ENCODE results near the gene OR2G2. TPM values are rescaled to one million over a fixed set of nuclear protein-coding genes. Genes with fewer than 3 reads are reported as not detected.

Gene OR2G2, protein sequence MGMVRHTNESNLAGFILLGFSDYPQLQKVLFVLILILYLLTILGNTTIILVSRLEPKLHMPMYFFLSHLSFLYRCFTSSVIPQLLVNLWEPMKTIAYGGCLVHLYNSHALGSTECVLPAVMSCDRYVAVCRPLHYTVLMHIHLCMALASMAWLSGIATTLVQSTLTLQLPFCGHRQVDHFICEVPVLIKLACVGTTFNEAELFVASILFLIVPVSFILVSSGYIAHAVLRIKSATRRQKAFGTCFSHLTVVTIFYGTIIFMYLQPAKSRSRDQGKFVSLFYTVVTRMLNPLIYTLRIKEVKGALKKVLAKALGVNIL
- total RNA-seq (ENCODE audit: low replicate concordance): not detected in 2 replicates

- Mint-ChIP-seq H3K4me1 (no peaks in the 10 kb centered on the region), H3K9me3 (peaks cover 2% of the 10 kb centered on the region), H3K4me3 (no peak within 1 kb of the TSS), H3K27ac (no peak within 1 kb of the TSS), H3K36me3 (no peaks in the 10 kb centered on the region), H3K27me3 (ENCODE audit: insufficient read depth, low read depth) (no peaks in the 10 kb centered on the region)
- H3K4me1 ChIP-seq: no peaks in the 10 kb centered on the region
- no peak for TF ChIP-seq CTCF (IDR thresholded peaks at IDR 0.05)
- TF ChIP-seq EZH2phosphoT487 (IDR thresholded peaks at IDR 0.05): no peak
- TF ChIP-seq EZH2 (IDR thresholded peaks at IDR 0.05): no peak
- no peak for DNase-seq (ENCODE audit: low spot score)
- H3K4me2 ChIP-seq: no peak within 1 kb of the TSS
- no peaks in the 10 kb centered on the region for H3F3A ChIP-seq (ENCODE audit: low read depth)
- no peaks in the 10 kb centered on the region for H3K36me3 ChIP-seq
- H3K9ac ChIP-seq: no peak within 1 kb of the TSS
- H2AFZ ChIP-seq (replicated peaks): no peak within 1 kb of the TSS
- no peaks in the 10 kb centered on the region for H3K27me3 ChIP-seq
- H4K20me1 ChIP-seq (ENCODE audit: low read depth): no peaks in the 10 kb centered on the region
- no peak within 1 kb of the TSS for H3K27ac ChIP-seq
- no peak within 1 kb of the TSS for H3K4me3 ChIP-seq
- no peaks in the 10 kb centered on the region for H3K79me2 ChIP-seq (ENCODE audit: low read depth)
- no peaks in the 10 kb centered on the region for H3K9me3 ChIP-seq (ENCODE audit: low read depth)
Observed at GRCh38 chr1:247588060-247588459, at the start of gene OR2G2. Gene OR2G2, plus strand, starts transcription at chr1:247588360. Its CDS starts 0 bp downstream, at chr1:247588360.

DNA sequence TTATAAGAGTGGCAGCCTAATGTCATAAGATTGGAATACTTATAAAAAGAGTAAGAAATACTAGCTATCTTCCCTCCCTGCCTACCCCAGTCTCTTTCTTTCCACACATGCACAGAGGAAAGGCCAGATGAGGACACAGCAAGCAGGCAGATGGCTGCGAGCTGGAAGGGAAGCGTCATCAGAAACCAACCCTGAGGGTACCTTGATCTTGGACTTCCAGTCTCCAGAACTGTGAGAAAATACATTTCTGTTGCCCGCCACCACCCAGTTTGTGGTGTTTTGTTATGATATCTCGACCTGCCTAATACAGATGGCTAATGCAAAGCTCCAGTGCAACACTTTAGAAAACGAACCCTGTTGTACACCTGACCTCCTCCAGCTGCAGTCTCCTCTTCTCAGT is 49.6 kb upstream of the OR2G2 start:
- Mint-ChIP-seq H3K27me3 (ENCODE audit: insufficient read depth, low read depth) (no peaks in the 10 kb centered on the region), H3K9me3 (peaks cover 2% of the 10 kb centered on the region), H3K4me3 (no peak overlapping the region), H3K36me3 (no peaks in the 10 kb centered on the region), H3K4me1 (peaks cover 6% of the 10 kb centered on the region), H3K27ac (no peak overlapping the region)
- no peak overlapping the region for H2AFZ ChIP-seq (replicated peaks)
- no peak overlapping the region for H3K9ac ChIP-seq
- no peaks in the 10 kb centered on the region for H3K36me3 ChIP-seq
- H3K79me2 ChIP-seq (ENCODE audit: low read depth): no peaks in the 10 kb centered on the region
- DNase-seq (ENCODE audit: low spot score): no peak
- no peaks in the 10 kb centered on the region for H3K27me3 ChIP-seq
- TF ChIP-seq EZH2phosphoT487 (IDR thresholded peaks at IDR 0.05): no peak
- no peak for TF ChIP-seq EZH2 (IDR thresholded peaks at IDR 0.05)
- TF ChIP-seq CTCF (IDR thresholded peaks at IDR 0.05): no peak
- H4K20me1 ChIP-seq (ENCODE audit: low read depth): no peaks in the 10 kb centered on the region
- no peak overlapping the region for H3K27ac ChIP-seq
- peaks cover 5% of the 10 kb centered on the region for H3K4me1 ChIP-seq
- no peak overlapping the region for H3K4me3 ChIP-seq
- no peak overlapping the region for H3K4me2 ChIP-seq
- H3K9me3 ChIP-seq (ENCODE audit: low read depth): no peaks in the 10 kb centered on the region
- no peaks in the 10 kb centered on the region for H3F3A ChIP-seq (ENCODE audit: low read depth)

- TF ChIP-seq CTCF (IDR thresholded peaks at IDR 0.05) (no peak), EZH2 (IDR thresholded peaks at IDR 0.05) (no peak), EZH2phosphoT487 (IDR thresholded peaks at IDR 0.05) (no peak)
- no peaks in the 10 kb centered on the region for H3F3A ChIP-seq (ENCODE audit: low read depth)
- H3K36me3 Mint-ChIP-seq: no peaks in the 10 kb centered on the region
- no peaks in the 10 kb centered on the region for H3K79me2 ChIP-seq (ENCODE audit: low read depth)
- no peak overlapping the region for H3K27ac Mint-ChIP-seq
- DNase-seq (ENCODE audit: low spot score): no peak
- no peaks in the 10 kb centered on the region for H3K27me3 ChIP-seq
- H2AFZ ChIP-seq (replicated peaks): no peak overlapping the region
- no peak overlapping the region for H3K27ac ChIP-seq
- H3K9ac ChIP-seq: no peak overlapping the region
- H3K36me3 ChIP-seq: no peaks in the 10 kb centered on the region
- no peaks in the 10 kb centered on the region for H4K20me1 ChIP-seq (ENCODE audit: low read depth)
- H3K27me3 Mint-ChIP-seq (ENCODE audit: insufficient read depth, low read depth): no peaks in the 10 kb centered on the region
- H3K4me1 ChIP-seq: peaks cover 11% of the 10 kb centered on the region
- H3K4me1 Mint-ChIP-seq: peaks cover 12% of the 10 kb centered on the region
- no peaks in the 10 kb centered on the region for H3K9me3 ChIP-seq (ENCODE audit: low read depth)
- no peak overlapping the region for H3K4me2 ChIP-seq
- no peak overlapping the region for H3K4me3 Mint-ChIP-seq
- peaks cover 2% of the 10 kb centered on the region for H3K9me3 Mint-ChIP-seq
- no peak overlapping the region for H3K4me3 ChIP-seq
Observed at GRCh38 chr1:247539215-247539614, 48.9 kb upstream of the OR2G2 start.
